Measurements from ENCODE around the gene KRTCAP2.
A peak's percentile ranks its signal among the peaks of the same experiment; 100 is the strongest.
"Not testable (repeated sequence)": the region's sequence is repeated elsewhere in the genome, so short reads cannot be mapped to it uniquely, and the experiment has no call there.

KRTCAP2 gene

GRCh38 chr1:155172732-155173477 lies at the start of gene KRTCAP2:
KRTCAP2 (minus strand) TSS chr1:155173304; CDS start chr1:155173224, 80 bp downstream.
- peak; percentile 79 for DNase-seq (ENCODE audit: low read depth, low spot score)
- peak within 1 kb of the TSS; percentile 75 for H3K27ac ChIP-seq

GRCh38 chr1:155220211-155220965 lies 47.3 kb upstream of the KRTCAP2 start:
- peak overlapping the region; percentile 85 for H3K27ac ChIP-seq
- not testable (repeated sequence) for DNase-seq (ENCODE audit: low read depth, low spot score)

DNA sequence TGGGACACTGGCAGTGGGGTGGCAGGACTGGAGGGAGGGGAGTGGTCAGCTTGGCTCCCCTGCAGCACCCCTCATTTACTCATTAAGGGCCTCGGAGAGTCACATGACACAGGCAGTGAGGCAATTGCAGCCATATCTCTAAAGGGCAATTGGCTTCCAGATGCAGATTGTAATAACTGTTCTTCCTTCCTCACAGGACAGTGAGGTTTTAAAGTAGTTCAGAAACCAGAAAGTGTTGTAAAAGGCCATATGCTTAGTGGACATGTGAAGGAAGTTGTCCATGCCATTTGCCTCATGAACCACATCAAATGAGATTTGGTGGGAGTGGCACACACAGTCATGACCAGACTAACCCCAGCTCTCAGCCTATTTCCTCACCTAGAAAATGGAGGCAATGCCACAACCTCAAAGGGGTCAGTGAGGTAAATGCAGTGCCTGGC lies 46.5 kb upstream of the KRTCAP2 start:
- no peak for DNase-seq (ENCODE audit: low read depth, low spot score)
- H3K27ac ChIP-seq, result peak overlapping the region; percentile 85

DNA sequence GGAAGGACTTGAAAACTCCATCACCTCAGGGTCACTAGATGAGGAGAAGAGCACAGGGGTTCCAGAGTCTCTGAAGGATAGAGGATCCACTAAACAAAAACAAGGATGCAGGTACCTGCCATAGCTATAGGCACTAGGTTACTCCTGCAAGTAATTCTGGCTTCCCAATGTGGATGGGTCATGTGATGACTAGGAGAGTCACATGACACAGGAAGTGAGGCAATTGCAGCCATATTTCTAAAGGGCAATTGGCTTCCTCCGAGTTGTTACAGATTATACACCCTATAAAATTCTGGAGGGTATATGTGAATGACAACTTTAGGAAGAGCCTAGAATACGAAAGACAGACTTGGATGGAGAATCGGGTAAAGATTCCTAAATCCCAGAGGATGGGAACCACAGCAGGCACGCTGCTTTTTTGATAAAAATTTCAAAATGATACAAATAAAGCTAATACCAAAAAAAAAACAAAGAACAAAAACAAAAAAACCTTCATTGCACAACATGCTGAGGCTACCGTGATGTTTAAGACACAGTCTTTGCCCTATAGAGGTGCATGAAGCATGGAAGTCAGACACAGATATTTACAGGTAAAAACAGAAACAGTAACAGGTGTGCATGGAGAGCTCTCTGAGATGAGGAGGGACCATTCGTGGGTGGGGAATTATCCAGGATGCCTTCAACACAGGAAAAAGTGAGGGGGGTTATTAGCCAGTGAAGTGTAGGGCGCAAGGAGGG lies 45.9 kb upstream of the KRTCAP2 start:
- DNase-seq (ENCODE audit: low read depth, low spot score), result no peak
- peak overlapping the region; percentile 85 for H3K27ac ChIP-seq

- DNase-seq (ENCODE audit: low read depth, low spot score); H3K27ac ChIP-seq: not testable (repeated sequence)
These were observed 41.6 kb upstream of the KRTCAP2 start for GRCh38 chr1:155214702-155215101.

DNA sequence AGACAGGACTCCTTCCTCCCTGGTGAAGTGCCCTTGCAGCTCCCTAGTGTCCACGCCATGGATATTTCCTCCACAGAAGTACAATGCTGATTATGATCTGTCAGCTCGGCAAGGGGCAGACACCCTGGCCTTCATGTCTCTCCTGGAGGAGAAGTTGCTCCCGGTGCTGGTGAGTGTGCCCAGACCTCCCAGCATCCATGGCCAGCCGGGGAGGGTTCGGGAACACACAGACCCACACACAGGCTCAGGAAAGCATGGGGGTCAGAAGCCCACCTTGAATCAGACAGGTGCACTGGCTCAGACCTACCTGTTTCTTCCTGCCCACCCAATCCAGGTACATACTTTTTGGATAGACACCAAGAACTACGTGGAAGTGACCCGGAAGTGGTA lies 38.9 kb upstream of the KRTCAP2 start:
- DNase-seq (ENCODE audit: low read depth, low spot score); H3K27ac ChIP-seq: not testable (repeated sequence)

- peak overlapping the region; percentile 76 for H3K27ac ChIP-seq
- not testable (repeated sequence) for DNase-seq (ENCODE audit: low read depth, low spot score)
These were observed 38.4 kb upstream of the KRTCAP2 start for GRCh38 chr1:155211381-155212050.

DNA sequence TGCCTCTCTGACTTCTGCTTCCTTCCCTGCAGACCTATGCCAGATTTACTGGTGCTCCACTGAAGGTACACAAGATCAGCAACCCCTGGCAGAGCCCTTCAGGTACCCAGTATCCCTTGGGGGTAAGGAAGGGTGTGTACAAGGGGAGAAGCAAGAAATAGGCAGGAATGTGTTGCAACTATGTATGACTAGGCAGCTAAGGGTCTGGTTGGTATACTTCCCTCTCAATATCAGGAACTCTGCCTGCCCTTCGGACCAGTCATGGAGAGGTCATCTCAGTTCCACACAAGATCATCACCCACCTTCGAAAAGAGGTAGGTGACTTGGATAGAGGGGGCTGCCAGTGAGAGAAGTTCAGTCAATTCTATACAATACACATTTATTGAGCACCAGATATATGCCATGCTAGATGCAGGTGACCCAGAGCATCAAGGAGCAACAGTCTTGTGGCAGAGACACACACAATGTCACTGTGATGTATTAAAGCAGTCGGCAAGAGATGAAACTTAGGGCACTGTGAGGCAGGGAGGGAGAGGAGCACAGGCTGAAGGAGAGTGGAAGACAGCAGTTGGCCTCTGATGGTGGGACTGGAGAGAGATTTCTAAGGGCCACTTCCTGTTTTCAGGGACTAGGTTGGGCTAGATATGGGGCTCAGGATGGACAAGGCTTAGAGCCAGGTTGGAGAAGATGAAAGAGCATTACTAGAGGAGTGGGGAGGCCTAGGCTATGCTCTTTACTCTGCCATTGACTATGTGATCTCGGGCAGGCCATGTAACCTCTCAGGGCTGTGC lies 37.4 kb upstream of the KRTCAP2 start:
- DNase-seq (ENCODE audit: low read depth, low spot score), result no peak
- H3K27ac ChIP-seq, result peak overlapping the region; percentile 76

DNA sequence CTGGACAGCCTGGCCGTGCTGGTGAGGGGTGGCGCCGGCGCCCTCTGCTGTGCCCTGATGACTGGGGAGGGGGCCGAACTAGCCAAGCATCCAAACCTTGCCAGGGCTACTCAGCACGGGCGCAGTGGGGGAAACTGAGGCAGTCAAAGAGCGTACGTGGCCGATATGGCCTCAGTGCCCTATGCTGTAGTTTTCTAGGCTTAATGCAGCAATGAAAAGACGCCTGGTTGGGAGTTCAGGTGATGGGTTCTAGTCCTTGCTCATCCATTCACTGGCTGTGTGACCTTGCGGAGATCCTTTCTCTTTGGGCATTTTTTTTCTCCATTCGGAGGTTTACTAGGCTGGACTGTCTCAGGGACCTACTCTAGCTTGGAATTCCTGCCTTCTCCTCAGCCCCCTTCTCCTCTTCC lies 36.2 kb upstream of the KRTCAP2 start:
- no peak for DNase-seq (ENCODE audit: low read depth, low spot score)
- H3K27ac ChIP-seq, result peak overlapping the region; percentile 76

DNA sequence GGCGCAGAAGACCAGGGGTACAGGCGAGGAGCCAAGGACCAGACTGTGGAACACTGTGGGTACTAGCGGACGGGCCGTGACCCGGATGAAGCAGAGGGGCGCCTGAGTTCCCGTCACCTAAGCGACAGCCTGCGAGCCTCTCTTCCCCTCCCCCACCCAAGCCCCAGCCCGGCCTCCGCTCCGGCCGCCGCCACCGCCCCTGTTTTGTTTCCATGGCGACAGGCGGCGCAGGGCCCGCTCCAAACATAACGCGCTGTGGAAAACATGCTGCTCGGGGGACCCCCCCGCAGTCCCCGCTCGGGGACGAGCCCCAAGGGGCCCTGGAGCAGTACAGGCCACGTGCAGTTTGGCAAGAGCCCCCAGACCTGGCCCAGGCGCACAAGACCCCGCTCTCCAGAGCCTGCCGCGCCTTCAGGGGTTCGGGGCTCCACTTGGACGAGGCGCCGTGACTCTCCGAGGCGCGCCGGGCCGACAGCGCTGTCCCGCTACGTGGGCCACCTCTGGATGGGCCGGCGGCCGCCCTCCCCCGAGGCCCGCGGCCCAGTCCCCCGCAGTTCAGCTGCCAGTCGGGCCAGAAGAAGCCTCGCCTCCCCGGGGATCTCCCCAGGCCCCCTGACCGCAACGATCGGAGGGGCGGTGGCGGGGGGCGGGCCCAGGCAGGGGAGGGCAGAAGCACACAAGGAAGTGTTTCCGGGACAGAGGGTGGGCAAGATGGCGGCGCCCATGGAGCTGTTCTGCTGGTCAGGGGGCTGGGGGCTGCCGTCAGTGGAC lies 35.6 kb upstream of the KRTCAP2 start, which contains the start of gene MTX1:
TSS of gene MTX1 (plus strand) at position 155 of the 771 bp plus-strand sequence. CDS start at position 265, 110 bp downstream.
- peak within 1 kb of the TSS; percentile 76 for H3K27ac ChIP-seq
- no peak for DNase-seq (ENCODE audit: low read depth, low spot score)

GRCh38 chr1:155207806-155208540 lies 34.9 kb upstream of the KRTCAP2 start, which contains the start of gene THBS3:
THBS3 (minus strand) TSS chr1:155207897; CDS start chr1:155207876, 21 bp downstream.
- no peak for DNase-seq (ENCODE audit: low read depth, low spot score)
- H3K27ac ChIP-seq, result peak within 1 kb of the TSS; percentile 76

- H3K27ac ChIP-seq, result peak overlapping the region; percentile 76
- no peak for DNase-seq (ENCODE audit: low read depth, low spot score)
These were observed 34.0 kb upstream of the KRTCAP2 start for GRCh38 chr1:155206891-155207805.

DNA sequence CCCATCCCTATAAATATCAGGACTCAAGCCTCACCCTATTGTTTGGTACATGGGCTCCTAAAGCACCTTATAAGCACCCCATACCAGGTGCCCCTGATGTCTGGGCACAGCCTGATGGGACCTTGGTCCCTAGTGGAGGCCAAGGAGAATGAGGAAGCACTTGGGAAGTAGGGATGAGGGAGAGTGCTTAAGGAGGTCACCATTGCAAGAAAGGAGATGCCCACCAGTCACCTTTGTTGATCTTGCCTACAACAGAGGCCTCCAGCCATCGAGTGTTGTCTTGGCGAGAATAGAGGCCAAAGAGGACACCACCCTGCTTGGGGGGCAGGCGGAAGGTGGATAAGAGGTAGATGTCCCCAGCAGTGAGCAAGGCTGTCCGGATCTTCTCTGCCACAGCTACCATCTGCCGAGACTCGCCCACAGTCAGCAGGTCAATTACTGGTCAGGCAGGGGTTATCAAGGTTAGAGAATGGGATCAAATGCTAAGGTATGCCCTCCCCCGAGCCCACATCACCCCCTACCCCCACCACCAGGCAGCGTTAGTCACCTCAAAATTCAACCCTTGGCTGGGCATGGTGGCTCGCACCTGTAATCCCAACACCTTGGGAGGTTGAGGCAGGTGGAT lies 33.0 kb upstream of the KRTCAP2 start:
- no peak overlapping the region for H3K27ac ChIP-seq
- no peak for DNase-seq (ENCODE audit: low read depth, low spot score)

GRCh38 chr1:155205035-155205434 lies 31.9 kb upstream of the KRTCAP2 start:
- no peak overlapping the region for H3K27ac ChIP-seq
- no peak for DNase-seq (ENCODE audit: low read depth, low spot score)

DNA sequence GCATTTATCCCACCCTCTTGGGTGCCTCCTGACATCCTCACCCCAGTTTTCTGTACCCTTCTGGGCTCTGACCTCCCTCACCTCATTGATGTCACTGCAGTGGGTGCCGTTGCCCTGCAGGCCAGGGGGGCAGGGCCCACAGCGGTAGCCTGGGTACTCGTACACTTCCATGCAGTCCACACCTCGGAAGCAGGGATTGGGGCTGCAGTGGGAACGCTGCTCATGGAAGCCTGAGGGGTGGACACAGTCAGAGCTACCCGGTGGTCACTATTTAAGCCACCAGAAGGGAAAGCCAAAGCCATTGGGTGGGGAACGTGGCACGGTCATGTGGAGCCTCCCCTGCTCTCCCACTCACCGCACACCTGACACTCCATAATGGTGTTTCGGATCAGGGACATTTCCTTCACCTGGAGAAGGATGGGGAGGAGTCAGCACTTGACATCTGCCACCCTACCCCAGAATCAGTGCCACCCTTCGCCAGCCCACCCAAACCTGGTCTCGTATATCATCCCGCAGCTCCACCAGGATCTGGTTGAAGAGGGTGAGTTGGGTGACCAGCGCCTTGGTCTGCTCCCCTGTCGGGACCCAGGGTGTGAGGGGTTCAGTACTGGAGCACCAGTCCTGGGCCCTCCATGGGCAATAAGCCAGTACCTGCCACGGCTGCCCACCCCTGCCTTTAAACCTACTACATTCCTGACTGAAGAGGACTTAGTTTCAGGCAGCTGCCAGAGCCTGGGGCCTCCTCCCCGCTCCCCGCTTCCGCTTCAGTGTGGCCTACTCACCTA lies 29.8 kb upstream of the KRTCAP2 start:
- H3K27ac ChIP-seq, result no peak overlapping the region
- DNase-seq (ENCODE audit: low read depth, low spot score), result no peak

DNA sequence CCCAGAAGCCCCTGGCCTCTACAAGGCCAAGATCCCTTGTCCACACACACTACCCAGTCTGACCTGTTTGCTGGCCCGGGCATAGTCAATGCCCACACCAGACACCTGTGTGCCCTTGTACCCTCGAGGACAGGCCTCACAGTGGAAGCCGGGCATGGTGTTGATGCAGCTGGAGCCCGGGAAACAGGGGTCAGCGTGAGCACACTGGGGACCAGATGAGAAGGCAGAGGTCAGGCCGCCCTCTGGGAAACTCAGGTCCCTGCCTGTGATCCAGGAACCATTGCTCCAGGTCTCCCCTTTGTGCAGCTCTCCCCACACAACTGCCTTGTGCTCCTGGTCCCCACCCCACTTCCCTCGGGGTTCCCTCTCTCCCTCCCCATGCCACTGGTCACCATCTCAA lies 29.1 kb upstream of the KRTCAP2 start:
- DNase-seq (ENCODE audit: low read depth, low spot score), result no peak
- H3K27ac ChIP-seq, result no peak overlapping the region
